ENCODE measurements around the gene PSD.

Gene PSD

GRCh38 chr10:102394079-102394800 is 24.3 kb downstream of the PSD start:
- no peaks in the 10 kb centered on the region for H3K27me3 Mint-ChIP-seq
- DNase-seq (peak; percentile 99), ATAC-seq (replicated peaks) (peak; percentile 74)
- peaks cover 35 to 36% of the 10 kb centered on the region in 2 donors for H3K4me1 Mint-ChIP-seq (ENCODE audit: low read depth in 2 of 2)
- H3K36me3 Mint-ChIP-seq (ENCODE audit: insufficient read depth): peaks cover 70% of the 10 kb centered on the region
- H3K4me3 Mint-ChIP-seq: peak overlapping the region; percentile 90 to 94
- no peaks in the 10 kb centered on the region for H3K9me3 Mint-ChIP-seq
- H3K27ac Mint-ChIP-seq: peak overlapping the region; percentile 100

- Mint-ChIP-seq H3K9me3 (no peaks in the 10 kb centered on the region), H3K27me3 (no peaks in the 10 kb centered on the region), H3K27ac (peak overlapping the region; percentile 100), H3K4me3 (peak overlapping the region; percentile 90 to 94), H3K4me1 (ENCODE audit: low read depth in 2 of 2) (peaks cover 31 to 34% of the 10 kb centered on the region in 2 donors), H3K36me3 (ENCODE audit: insufficient read depth) (peaks cover 63% of the 10 kb centered on the region)
- ATAC-seq (replicated peaks) (no peak), DNase-seq (no peak)
Observed at GRCh38 chr10:102393411-102394078, 25.0 kb downstream of the PSD start.

GRCh38 chr10:102392306-102392705 is 26.3 kb downstream of the PSD start:
- DNase-seq (no peak), ATAC-seq (replicated peaks) (no peak)
- Mint-ChIP-seq H3K27me3 (no peaks in the 10 kb centered on the region), H3K27ac (no peak overlapping the region), H3K4me1 (ENCODE audit: low read depth in 2 of 2) (peaks cover 23 to 25% of the 10 kb centered on the region in 2 donors), H3K36me3 (ENCODE audit: insufficient read depth) (peaks cover 51% of the 10 kb centered on the region), H3K4me3 (no peak overlapping the region), H3K9me3 (no peaks in the 10 kb centered on the region)

- Mint-ChIP-seq H3K4me3 (no peak overlapping the region), H3K27ac (no peak overlapping the region), H3K36me3 (ENCODE audit: insufficient read depth) (peaks cover 27% of the 10 kb centered on the region), H3K4me1 (ENCODE audit: low read depth in 2 of 2) (peaks cover 12 to 15% of the 10 kb centered on the region in 2 donors), H3K9me3 (no peaks in the 10 kb centered on the region), H3K27me3 (no peaks in the 10 kb centered on the region)
- DNase-seq: no peak
- ATAC-seq (replicated peaks): no peak
Observed at GRCh38 chr10:102389894-102390293, 28.7 kb downstream of the PSD start.

GRCh38 chr10:102384606-102385429 is 33.8 kb downstream of the PSD start:
- H3K36me3 Mint-ChIP-seq (ENCODE audit: insufficient read depth): peaks cover 33% of the 10 kb centered on the region
- no peaks in the 10 kb centered on the region for H3K4me1 Mint-ChIP-seq (ENCODE audit: low read depth in 2 of 2)
- no peak overlapping the region for H3K4me3 Mint-ChIP-seq
- H3K27ac Mint-ChIP-seq: peak overlapping the region in 1 of 2 donors; percentile 41
- no peaks in the 10 kb centered on the region for H3K27me3 Mint-ChIP-seq
- ATAC-seq (replicated peaks): no peak
- H3K9me3 Mint-ChIP-seq: no peaks in the 10 kb centered on the region
- DNase-seq: no peak

- H3K36me3 Mint-ChIP-seq (ENCODE audit: insufficient read depth): peaks cover 38% of the 10 kb centered on the region
- ATAC-seq (replicated peaks) (no peak), DNase-seq (no peak)
- no peaks in the 10 kb centered on the region for H3K27me3 Mint-ChIP-seq
- H3K9me3 Mint-ChIP-seq: no peaks in the 10 kb centered on the region
- H3K4me1 Mint-ChIP-seq (ENCODE audit: low read depth in 2 of 2): no peaks in the 10 kb centered on the region
- H3K4me3 Mint-ChIP-seq: no peak overlapping the region
- H3K27ac Mint-ChIP-seq: peak overlapping the region in 1 of 2 donors; percentile 6
Observed at GRCh38 chr10:102384053-102384452, 34.5 kb downstream of the PSD start.

- DNase-seq (no peak), ATAC-seq (replicated peaks) (no peak)
- Mint-ChIP-seq H3K27ac (no peak overlapping the region), H3K27me3 (no peaks in the 10 kb centered on the region), H3K4me3 (no peak overlapping the region), H3K9me3 (no peaks in the 10 kb centered on the region), H3K4me1 (ENCODE audit: low read depth in 2 of 2) (no peaks in the 10 kb centered on the region), H3K36me3 (ENCODE audit: insufficient read depth) (peaks cover 47% of the 10 kb centered on the region)
Observed at GRCh38 chr10:102382871-102383270, 35.7 kb downstream of the PSD start.

- ATAC-seq (replicated peaks) (no peak), DNase-seq (no peak)
- Mint-ChIP-seq H3K36me3 (ENCODE audit: insufficient read depth) (peaks cover 56% of the 10 kb centered on the region), H3K4me3 (no peak overlapping the region), H3K9me3 (no peaks in the 10 kb centered on the region), H3K4me1 (ENCODE audit: low read depth in 2 of 2) (no peaks in the 10 kb centered on the region), H3K27ac (no peak overlapping the region), H3K27me3 (no peaks in the 10 kb centered on the region)
Observed at GRCh38 chr10:102381983-102382382, 36.6 kb downstream of the PSD start.

- Mint-ChIP-seq H3K36me3 (ENCODE audit: insufficient read depth) (peaks cover 61% of the 10 kb centered on the region), H3K4me1 (ENCODE audit: low read depth in 2 of 2) (no peaks in the 10 kb centered on the region), H3K4me3 (no peak overlapping the region), H3K27me3 (no peaks in the 10 kb centered on the region), H3K27ac (no peak overlapping the region), H3K9me3 (no peaks in the 10 kb centered on the region)
- no peak for ATAC-seq (replicated peaks)
- no peak for DNase-seq
Observed at GRCh38 chr10:102379383-102379782, 39.2 kb downstream of the PSD start.

- ATAC-seq (replicated peaks) (no peak), DNase-seq (no peak)
- H3K4me3 Mint-ChIP-seq: no peak overlapping the region
- no peak overlapping the region for H3K27ac Mint-ChIP-seq
- H3K4me1 Mint-ChIP-seq (ENCODE audit: low read depth in 2 of 2): no peaks in the 10 kb centered on the region
- no peaks in the 10 kb centered on the region for H3K27me3 Mint-ChIP-seq
- H3K9me3 Mint-ChIP-seq: no peaks in the 10 kb centered on the region
- H3K36me3 Mint-ChIP-seq (ENCODE audit: insufficient read depth): peaks cover 67% of the 10 kb centered on the region
Observed at GRCh38 chr10:102376901-102377300, 41.7 kb downstream of the PSD start.

- no peak for DNase-seq
- no peak for ATAC-seq (replicated peaks)
- Mint-ChIP-seq H3K27ac (no peak overlapping the region), H3K9me3 (no peaks in the 10 kb centered on the region), H3K36me3 (ENCODE audit: insufficient read depth) (peaks cover 65% of the 10 kb centered on the region), H3K4me1 (ENCODE audit: low read depth in 2 of 2) (no peaks in the 10 kb centered on the region), H3K4me3 (no peak overlapping the region), H3K27me3 (no peaks in the 10 kb centered on the region)
Observed at GRCh38 chr10:102375867-102376266, 42.7 kb downstream of the PSD start.

GRCh38 chr10:102375250-102375649 is 43.3 kb downstream of the PSD start:
- no peak for DNase-seq

GRCh38 chr10:102371295-102371694 is 47.3 kb downstream of the PSD start:
- ATAC-seq (replicated peaks) (no peak), DNase-seq (no peak)
- Mint-ChIP-seq H3K4me1 (ENCODE audit: low read depth in 2 of 2) (no peaks in the 10 kb centered on the region), H3K36me3 (ENCODE audit: insufficient read depth) (peaks cover 64% of the 10 kb centered on the region), H3K27ac (no peak overlapping the region), H3K27me3 (no peaks in the 10 kb centered on the region), H3K4me3 (no peak overlapping the region), H3K9me3 (no peaks in the 10 kb centered on the region)

More at GRCh38 chr10:102375250-102375649, 43.3 kb downstream of the PSD start:
- Mint-ChIP-seq H3K27ac (peak overlapping the region in 1 of 2 donors; percentile 51), H3K27me3 (no peaks in the 10 kb centered on the region), H3K9me3 (no peaks in the 10 kb centered on the region), H3K36me3 (ENCODE audit: insufficient read depth) (peaks cover 62% of the 10 kb centered on the region), H3K4me3 (no peak overlapping the region), H3K4me1 (ENCODE audit: low read depth in 2 of 2) (no peaks in the 10 kb centered on the region)
- no peak for ATAC-seq (replicated peaks)

Data from effector memory CD8-positive, alpha-beta T cell (primary cell).